Tibial nerve (tissue), 4 donors: ENCODE results near the gene DUS2.

Experiments used
- CTCF ChIP-seq, 5 experiments: fragments of 200-600 bp in 3 of 5; fragments of 450-650 bp in 2 of 5; sonication (generic) in 3 of 5; IDR thresholded peaks; one replicate each; pipeline ENCODE4 v1.5.1; 2016 to 2019; ENCODE audit warnings: antibody characterized with exemption in 5 of 5, mild to moderate bottlenecking in 3 of 5, moderate library complexity in 2 of 5
- EP300 ChIP-seq, 2 donors: sonication (generic); formaldehyde crosslinking; IDR thresholded peaks; one replicate each; pipeline ENCODE4 v1.6.1; 2017; ENCODE audit warnings: antibody characterized with exemption in 2 of 2, mild to moderate bottlenecking in 1 of 2

GRCh38 chr16:68113765-68114240 lies 90.7 kb downstream of the DUS2 start:
- no peak for TF ChIP-seq CTCF (IDR thresholded peaks at IDR 0.05)
- no peak for TF ChIP-seq EP300 (IDR thresholded peaks at IDR 0.05)
